ACC112 (cell line): ENCODE measurements around the gene SERF2.
"Not testable (repeated sequence)": the region's sequence is repeated elsewhere in the genome, so short reads cannot be mapped to it uniquely, and the experiment has no call there.

Experiments used
- H2AFZ ChIP-seq: fragments of 200-600 bp; sonication (generic); one replicate; pipeline ENCODE4 v1.6.0; 2017; ENCODE audit warnings: antibody characterized with exemption, low read length; ENCODE audit not compliant: unreplicated experiment
- H3K27ac ChIP-seq: fragments of 200-600 bp; sonication (generic); 2 replicates; pipeline ENCODE4 v1.5.1; 2014; ENCODE audit warnings: low read depth, mild to moderate bottlenecking, antibody characterized with exemption, low read length, moderate library complexity
- H3K27me3 ChIP-seq: fragments of 200-600 bp; sonication (generic); 2 replicates; pipeline ENCODE4 v1.6.1; 2014; ENCODE audit warnings: mild to moderate bottlenecking, antibody characterized with exemption, low read length, moderate library complexity, mixed read lengths; ENCODE audit not compliant: insufficient read depth
- H3K36me3 ChIP-seq: fragments of 200-600 bp; sonication (generic); 2 replicates; pipeline ENCODE4 v1.6.1; 2016; ENCODE audit warnings: mild to moderate bottlenecking, antibody characterized with exemption, low read length, moderate library complexity, mixed read lengths; ENCODE audit not compliant: insufficient read depth
- H3K4me1 ChIP-seq: fragments of 200-600 bp; sonication (generic); one replicate; pipeline ENCODE4 v1.6.1; 2016; ENCODE audit warnings: low read length, mixed read lengths; ENCODE audit not compliant: insufficient read depth, unreplicated experiment, control insufficient read depth
- H3K4me3 ChIP-seq: fragments of 200-600 bp; sonication (generic); 2 replicates; pipeline ENCODE4 v1.5.1; 2014; ENCODE audit warnings: mild to moderate bottlenecking, low read depth, low read length
- H3K79me2 ChIP-seq: fragments of 200-600 bp; sonication (generic); one replicate; pipeline ENCODE4 v1.6.0; 2016; ENCODE audit warnings: low read length; ENCODE audit not compliant: control insufficient read depth, unreplicated experiment, insufficient read depth

The SERF2 gene

GRCh38 chr15:43791993-43792760 is at the start of gene SERF2:
Gene SERF2 (plus strand): TSS chr15:43792320. CDS start chr15:43792377, 57 bp downstream.
- H3K36me3 ChIP-seq, result peaks cover 32% of the 10 kb centered on the region
- H3K79me2 ChIP-seq, result peaks cover 36% of the 10 kb centered on the region
- H2AFZ ChIP-seq, result peak within 1 kb of the TSS; percentile 97
- H3K27me3 ChIP-seq, result no peaks in the 10 kb centered on the region
- peaks cover 28% of the 10 kb centered on the region for H3K4me1 ChIP-seq
- H3K27ac ChIP-seq, result peak within 1 kb of the TSS; percentile 89
- peak within 1 kb of the TSS; percentile 99 for H3K4me3 ChIP-seq

- H2AFZ ChIP-seq, result peak within 1 kb of the TSS; percentile 53
- peak within 1 kb of the TSS; percentile 76 for H3K27ac ChIP-seq
- not testable (repeated sequence) for H3K27me3 ChIP-seq, H3K36me3 ChIP-seq
- H3K4me3 ChIP-seq, result peak within 1 kb of the TSS; percentile 95
- H3K79me2 ChIP-seq, result peaks cover 56% of the 10 kb centered on the region
- peaks cover 13% of the 10 kb centered on the region for H3K4me1 ChIP-seq
These were observed 45.7 kb upstream of the SERF2 start, which contains the start of gene PDIA3 for GRCh38 chr15:43746245-43746902. Gene PDIA3 (plus strand): TSS chr15:43746438. CDS start chr15:43746540, 102 bp downstream.

GRCh38 chr15:43746903-43747309 is 45.2 kb upstream of the SERF2 start:
- peaks cover 17% of the 10 kb centered on the region for H3K4me1 ChIP-seq
- H3K4me3 ChIP-seq, result peak overlapping the region; percentile 95
- H3K27ac ChIP-seq, result peak overlapping the region; percentile 76
- peaks cover 61% of the 10 kb centered on the region for H3K79me2 ChIP-seq
- not testable (repeated sequence) for H3K36me3 ChIP-seq, H3K27me3 ChIP-seq
- peak overlapping the region; percentile 53 for H2AFZ ChIP-seq

GRCh38 chr15:43748376-43748775 is 43.7 kb upstream of the SERF2 start:
- H3K4me1 ChIP-seq, result peaks cover 17% of the 10 kb centered on the region
- no peaks in the 10 kb centered on the region for H3K27me3 ChIP-seq
- H3K27ac ChIP-seq, result no peak overlapping the region
- H2AFZ ChIP-seq, result no peak overlapping the region
- H3K36me3 ChIP-seq, result peaks cover 17% of the 10 kb centered on the region
- peaks cover 76% of the 10 kb centered on the region for H3K79me2 ChIP-seq
- peak overlapping the region; percentile 95 for H3K4me3 ChIP-seq

GRCh38 chr15:43749690-43750345 is 42.3 kb upstream of the SERF2 start:
- Histone ChIP-seq H3K36me3 (peaks cover 21% of the 10 kb centered on the region), H3K27ac (no peak overlapping the region)

GRCh38 chr15:43751885-43752284 is 40.2 kb upstream of the SERF2 start:
- Histone ChIP-seq H2AFZ (no peak overlapping the region), H3K4me3 (no peak overlapping the region), H3K27ac (no peak overlapping the region), H3K4me1 (peaks cover 17% of the 10 kb centered on the region), H3K36me3 (peaks cover 29% of the 10 kb centered on the region), H3K27me3 (no peaks in the 10 kb centered on the region), H3K79me2 (peaks cover 87% of the 10 kb centered on the region)

More at GRCh38 chr15:43749690-43750345, 42.3 kb upstream of the SERF2 start:
- Histone ChIP-seq H3K27me3 (no peaks in the 10 kb centered on the region), H3K4me1 (peaks cover 17% of the 10 kb centered on the region), H3K4me3 (peak overlapping the region; percentile 65), H2AFZ (no peak overlapping the region), H3K79me2 (peaks cover 87% of the 10 kb centered on the region)

GRCh38 chr15:43762824-43763223 is 29.3 kb upstream of the SERF2 start:
- H3K4me1 ChIP-seq, result no peaks in the 10 kb centered on the region
- H3K4me3 ChIP-seq, result no peak overlapping the region
- H3K27me3 ChIP-seq, result no peaks in the 10 kb centered on the region
- H2AFZ ChIP-seq, result no peak overlapping the region
- H3K27ac ChIP-seq, result no peak overlapping the region
- peaks cover 5% of the 10 kb centered on the region for H3K79me2 ChIP-seq
- peaks cover 47% of the 10 kb centered on the region for H3K36me3 ChIP-seq

- H2AFZ ChIP-seq, result no peak overlapping the region
- H3K27me3 ChIP-seq, result no peaks in the 10 kb centered on the region
- H3K4me1 ChIP-seq, result no peaks in the 10 kb centered on the region
- peaks cover 5% of the 10 kb centered on the region for H3K79me2 ChIP-seq
- peaks cover 50% of the 10 kb centered on the region for H3K36me3 ChIP-seq
- no peak overlapping the region for H3K27ac ChIP-seq
- H3K4me3 ChIP-seq, result no peak overlapping the region
These were observed 28.2 kb upstream of the SERF2 start for GRCh38 chr15:43763819-43764446.

- Histone ChIP-seq H3K79me2 (no peaks in the 10 kb centered on the region), H3K4me1 (no peaks in the 10 kb centered on the region), H2AFZ (no peak overlapping the region), H3K27me3 (no peaks in the 10 kb centered on the region), H3K4me3 (no peak overlapping the region), H3K27ac (no peak overlapping the region), H3K36me3 (peaks cover 60% of the 10 kb centered on the region)
These were observed 22.4 kb upstream of the SERF2 start for GRCh38 chr15:43769584-43770228.

GRCh38 chr15:43771816-43772215 is 20.3 kb upstream of the SERF2 start:
- H3K4me1 ChIP-seq, result peaks cover 7% of the 10 kb centered on the region
- H3K27me3 ChIP-seq, result no peaks in the 10 kb centered on the region
- no peak overlapping the region for H3K27ac ChIP-seq
- H3K79me2 ChIP-seq, result no peaks in the 10 kb centered on the region
- H3K36me3 ChIP-seq, result peaks cover 44% of the 10 kb centered on the region
- H3K4me3 ChIP-seq, result no peak overlapping the region
- no peak overlapping the region for H2AFZ ChIP-seq
